GM12892 (cell line): ENCODE measurements around the gene SLC6A17.

Source experiments
- POLR2A ChIP-seq: IDR thresholded peaks from 2 replicates; pipeline ENCODE4 v1.6.1; 2011; ENCODE audit warnings: low read depth, low read length, control low read depth
- POLR2AphosphoS5 ChIP-seq: IDR thresholded peaks from 2 replicates; pipeline ENCODE4 v1.6.1; 2011; ENCODE audit warnings: low read depth, low read length, control low read depth
- TAF1 ChIP-seq: IDR thresholded peaks from 2 replicates; pipeline ENCODE4 v1.6.1; 2011; ENCODE audit warnings: low read depth, mild to moderate bottlenecking, control low read depth, low read length, borderline replicate concordance

GRCh38 chr1:110172001-110172400 is 21.7 kb downstream of the SLC6A17 start:
- TF ChIP-seq POLR2AphosphoS5 (no peak), POLR2A (no peak), TAF1 (no peak)
